ENCODE results near the gene ZNF324.

The ZNF324 gene

DNA sequence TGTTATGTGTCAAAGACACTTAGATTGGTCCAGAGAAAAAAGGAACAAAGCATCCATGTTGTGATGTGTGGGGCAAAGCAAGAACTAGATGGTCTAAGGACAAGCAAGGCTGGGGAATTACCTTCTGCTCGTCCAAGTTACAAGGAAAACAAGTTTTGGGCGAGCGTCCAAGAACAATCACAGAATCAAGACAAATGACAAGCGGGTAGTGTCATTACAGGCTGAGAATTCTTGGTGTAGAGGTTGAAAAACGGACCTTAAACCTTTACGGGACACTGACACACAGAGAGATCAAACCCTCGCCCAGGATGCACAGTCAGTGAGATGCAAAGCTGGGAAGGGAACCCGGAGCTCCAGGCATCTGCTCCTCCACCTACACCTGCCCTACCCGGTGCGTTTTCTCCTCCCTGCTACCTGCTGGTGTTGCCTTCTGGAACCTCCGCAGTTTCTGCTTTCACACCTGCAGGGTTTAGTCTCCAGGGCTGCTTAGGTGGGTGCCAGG, 16.0 kb upstream of the ZNF324 start:
- TF ChIP-seq, protein P1, sequence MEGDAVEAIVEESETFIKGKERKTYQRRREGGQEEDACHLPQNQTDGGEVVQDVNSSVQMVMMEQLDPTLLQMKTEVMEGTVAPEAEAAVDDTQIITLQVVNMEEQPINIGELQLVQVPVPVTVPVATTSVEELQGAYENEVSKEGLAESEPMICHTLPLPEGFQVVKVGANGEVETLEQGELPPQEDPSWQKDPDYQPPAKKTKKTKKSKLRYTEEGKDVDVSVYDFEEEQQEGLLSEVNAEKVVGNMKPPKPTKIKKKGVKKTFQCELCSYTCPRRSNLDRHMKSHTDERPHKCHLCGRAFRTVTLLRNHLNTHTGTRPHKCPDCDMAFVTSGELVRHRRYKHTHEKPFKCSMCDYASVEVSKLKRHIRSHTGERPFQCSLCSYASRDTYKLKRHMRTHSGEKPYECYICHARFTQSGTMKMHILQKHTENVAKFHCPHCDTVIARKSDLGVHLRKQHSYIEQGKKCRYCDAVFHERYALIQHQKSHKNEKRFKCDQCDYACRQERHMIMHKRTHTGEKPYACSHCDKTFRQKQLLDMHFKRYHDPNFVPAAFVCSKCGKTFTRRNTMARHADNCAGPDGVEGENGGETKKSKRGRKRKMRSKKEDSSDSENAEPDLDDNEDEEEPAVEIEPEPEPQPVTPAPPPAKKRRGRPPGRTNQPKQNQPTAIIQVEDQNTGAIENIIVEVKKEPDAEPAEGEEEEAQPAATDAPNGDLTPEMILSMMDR (IDR thresholded peaks at IDR 0.05; ENCODE audit: control extremely low read depth, extremely low read depth, low read depth, missing control alignments): no peak
- ChIA-PET CTCF (no interaction called here), POLR2A (no interaction called here)
- DNase-seq (ENCODE audit: extremely low spot score): no peak

- CTCF ChIA-PET: interaction anchor here (0.9 kb wide), 1 partner anchor 12 kb away, joined by 3 read pairs; the partner anchor contains the start of gene ZNF132
- peak; percentile 98 for DNase-seq (ENCODE audit: extremely low spot score)
- TF ChIP-seq, protein P1 (IDR thresholded peaks at IDR 0.05; ENCODE audit: control extremely low read depth, extremely low read depth, low read depth, missing control alignments): no peak
- POLR2A ChIA-PET: no interaction called here
Observed at GRCh38 chr19:58451358-58452101, 15.3 kb upstream of the ZNF324 start, which contains the start of gene ZNF324B. Gene ZNF324B (plus strand): TSS chr19:58451622. CDS start chr19:58453702, 2,080 bp downstream.

DNA sequence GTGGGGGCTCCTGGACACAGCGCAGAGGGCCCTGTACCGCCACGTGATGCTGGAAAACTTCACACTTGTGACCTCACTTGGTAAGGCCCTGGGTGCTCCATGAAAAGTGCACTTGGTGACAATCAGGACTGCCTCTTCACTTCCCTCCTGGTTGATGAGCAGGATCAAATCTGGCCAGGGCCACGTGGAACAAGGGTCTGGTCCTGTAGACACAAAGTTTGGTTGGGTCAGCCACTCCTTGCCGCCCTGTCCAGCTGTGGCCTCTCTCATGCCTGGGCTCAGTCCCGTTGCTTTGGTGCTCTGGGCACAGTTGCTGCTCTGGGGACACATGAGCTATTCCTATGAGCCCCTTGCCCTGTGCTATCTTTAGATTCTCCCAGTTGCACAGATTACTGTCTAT, 13.1 kb upstream of the ZNF324 start:
- ChIA-PET CTCF (interaction anchor here (1.2 kb wide), 1 partner anchor 15 kb away, joined by 3 read pairs; no protein-coding TSS in a partner anchor), POLR2A (no interaction called here)
- no peak for DNase-seq (ENCODE audit: extremely low spot score)
- TF ChIP-seq, protein P1 (IDR thresholded peaks at IDR 0.05; ENCODE audit: control extremely low read depth, extremely low read depth, low read depth, missing control alignments): no peak

DNA sequence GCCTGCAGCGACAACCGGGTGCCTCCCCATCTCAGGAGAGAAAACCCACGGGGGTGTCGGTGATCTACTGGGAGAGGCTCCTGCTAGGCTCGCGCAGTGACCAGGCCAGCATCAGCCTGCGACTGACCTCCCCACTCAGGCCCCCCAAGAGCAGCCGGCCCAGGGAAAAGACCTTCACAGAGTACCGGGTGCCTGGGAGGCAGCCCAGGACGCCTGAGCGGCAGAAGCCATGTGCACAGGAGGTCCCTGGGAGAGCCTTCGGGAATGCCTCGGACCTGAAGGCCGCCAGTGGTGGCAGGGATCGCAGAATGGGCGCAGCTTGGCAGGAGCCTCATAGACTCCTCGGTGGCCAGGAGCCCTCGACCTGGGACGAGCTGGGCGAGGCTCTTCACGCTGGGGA, 11.6 kb upstream of the ZNF324 start:
- CTCF ChIA-PET: no interaction called here
- POLR2A ChIA-PET: no interaction called here
- TF ChIP-seq, protein P1 (IDR thresholded peaks at IDR 0.05; ENCODE audit: control extremely low read depth, extremely low read depth, low read depth, missing control alignments): no peak
- no peak for DNase-seq (ENCODE audit: extremely low spot score)

DNA sequence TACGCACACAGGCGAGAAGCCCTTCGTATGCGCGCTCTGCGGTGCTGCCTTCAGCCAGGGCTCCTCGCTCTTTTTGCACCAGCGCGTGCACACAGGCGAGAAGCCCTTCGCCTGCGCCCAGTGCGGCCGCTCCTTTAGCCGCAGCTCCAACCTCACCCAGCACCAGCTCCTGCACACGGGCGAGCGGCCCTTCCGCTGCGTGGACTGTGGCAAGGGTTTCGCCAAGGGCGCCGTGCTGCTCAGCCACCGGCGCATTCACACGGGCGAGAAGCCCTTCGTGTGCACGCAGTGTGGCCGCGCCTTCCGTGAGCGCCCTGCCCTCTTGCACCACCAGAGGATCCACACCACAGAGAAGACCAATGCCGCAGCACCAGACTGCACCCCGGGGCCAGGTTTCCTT, 10.8 kb upstream of the ZNF324 start:
- CTCF ChIA-PET: no interaction called here
- POLR2A ChIA-PET: no interaction called here
- TF ChIP-seq, protein P1 (IDR thresholded peaks at IDR 0.05; ENCODE audit: control extremely low read depth, extremely low read depth, low read depth, missing control alignments): no peak
- no peak for DNase-seq (ENCODE audit: extremely low spot score)

DNA sequence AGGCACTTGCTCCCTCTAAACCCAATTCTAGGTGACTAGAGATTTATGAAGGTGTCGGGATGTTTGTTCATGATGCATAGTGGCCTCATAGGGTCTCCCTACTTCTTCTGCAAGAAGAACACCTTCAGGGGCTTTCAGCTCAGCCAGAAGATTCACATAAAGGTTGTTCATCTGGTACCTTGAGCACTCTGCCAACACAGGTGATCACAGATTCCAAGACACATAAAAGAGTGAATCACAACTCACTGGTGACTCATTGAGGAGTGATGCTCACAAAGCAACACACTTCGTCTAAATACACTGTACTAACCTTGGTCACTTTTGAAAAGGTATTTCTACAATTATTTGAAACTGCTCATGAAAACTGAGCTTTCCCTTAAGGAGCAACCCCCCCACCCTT, 6.8 kb upstream of the ZNF324 start:
- ChIA-PET POLR2A (no interaction called here), CTCF (no interaction called here)
- no peak for DNase-seq (ENCODE audit: extremely low spot score)
- TF ChIP-seq, protein P1 (IDR thresholded peaks at IDR 0.05; ENCODE audit: control extremely low read depth, extremely low read depth, low read depth, missing control alignments): no peak

All from GM10248 (cell line).